ENCODE data around the gene DNAH14. TPM values are rescaled to one million over a fixed set of nuclear protein-coding genes. Genes with fewer than 3 reads are reported as not detected.

DNAH14 gene
- total and polyA plus RNA-seq, 5 donors = 3.4 to 10.1 (median 8.6) TPM

DNA sequence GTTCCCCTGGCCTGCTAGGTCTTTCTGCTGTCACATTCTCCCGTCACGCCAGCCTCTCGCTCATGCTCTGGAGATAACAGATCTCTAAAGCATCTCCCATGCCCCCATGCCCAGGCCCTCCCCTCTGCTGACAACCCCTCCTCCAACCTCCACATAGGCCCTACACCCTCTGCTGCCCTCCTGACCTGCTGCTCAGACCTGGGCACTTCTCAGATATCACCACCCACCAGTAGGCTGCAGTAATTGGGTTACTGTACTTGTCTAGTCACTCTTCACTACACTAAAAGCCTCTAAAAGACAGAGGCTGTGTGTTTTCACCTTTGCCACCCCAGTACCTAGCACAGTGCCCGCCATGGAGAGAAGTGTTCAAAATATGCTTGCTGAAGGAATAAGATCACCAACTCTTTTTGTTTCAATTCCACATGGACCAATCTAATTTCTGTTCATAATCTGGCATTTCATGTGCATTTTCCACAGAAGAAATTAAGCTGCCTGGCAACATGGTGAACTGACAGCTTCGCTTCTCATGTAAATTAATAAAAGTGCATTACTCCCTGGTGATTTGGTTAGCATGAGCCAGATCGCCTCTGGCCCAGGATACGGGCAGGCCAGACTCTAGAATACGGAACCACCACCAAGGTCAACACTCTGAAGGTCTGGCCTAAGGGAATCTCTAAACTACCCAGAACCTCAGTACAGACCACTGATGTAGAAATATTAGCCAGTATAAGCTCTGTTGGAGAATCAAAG lies 477.7 kb downstream of the DNAH14 start:
- intact Hi-C loops (cut with DNase I) = no loop called here
- Histone ChIP-seq H3K4me1 (ENCODE audit: control insufficient read depth, insufficient read depth, low read length) (no peaks in the 10 kb centered on the region), H3K4me3 (ENCODE audit: low read length) (no peak overlapping the region), H3K27ac (ENCODE audit: low read length) (no peak overlapping the region), H3K9me3 (ENCODE audit: control insufficient read depth, low read length) (no peaks in the 10 kb centered on the region), H3K27me3 (ENCODE audit: control insufficient read depth, insufficient read depth) (no peaks in the 10 kb centered on the region)
- DNase-seq (no peak), ATAC-seq (no peak)
- 96% methylated on average over 8 of the region's 8 CpGs for WGBS

DNA sequence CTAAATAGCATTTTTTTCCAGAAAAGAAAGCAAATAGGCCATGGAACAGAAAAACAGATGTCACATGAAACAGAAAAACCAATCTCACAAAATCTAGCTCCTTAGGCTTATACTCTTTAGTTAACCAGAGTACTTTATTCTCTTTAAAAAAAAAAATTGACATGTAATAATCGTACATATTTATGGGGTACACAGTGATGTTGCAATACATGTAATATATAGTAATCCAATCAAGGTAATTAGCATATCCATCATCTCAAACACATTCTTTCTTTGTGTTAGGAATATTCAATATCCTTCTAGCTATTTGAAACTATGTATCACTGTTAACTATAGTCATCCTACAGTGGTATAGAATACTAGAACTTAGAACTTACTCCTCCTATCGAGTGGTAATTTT lies 478.3 kb downstream of the DNAH14 start:
- 93% methylated on average over 2 of the region's 2 CpGs for WGBS
- no peak for DNase-seq
- Histone ChIP-seq H3K9me3 (ENCODE audit: control insufficient read depth, low read length) (no peaks in the 10 kb centered on the region), H3K4me1 (ENCODE audit: control insufficient read depth, insufficient read depth, low read length) (no peaks in the 10 kb centered on the region), H3K4me3 (ENCODE audit: low read length) (no peak overlapping the region), H3K27me3 (ENCODE audit: control insufficient read depth, insufficient read depth) (no peaks in the 10 kb centered on the region), H3K27ac (ENCODE audit: low read length) (no peak overlapping the region)
- intact Hi-C loops (cut with DNase I) = no loop called here
- ATAC-seq = no peak

DNA sequence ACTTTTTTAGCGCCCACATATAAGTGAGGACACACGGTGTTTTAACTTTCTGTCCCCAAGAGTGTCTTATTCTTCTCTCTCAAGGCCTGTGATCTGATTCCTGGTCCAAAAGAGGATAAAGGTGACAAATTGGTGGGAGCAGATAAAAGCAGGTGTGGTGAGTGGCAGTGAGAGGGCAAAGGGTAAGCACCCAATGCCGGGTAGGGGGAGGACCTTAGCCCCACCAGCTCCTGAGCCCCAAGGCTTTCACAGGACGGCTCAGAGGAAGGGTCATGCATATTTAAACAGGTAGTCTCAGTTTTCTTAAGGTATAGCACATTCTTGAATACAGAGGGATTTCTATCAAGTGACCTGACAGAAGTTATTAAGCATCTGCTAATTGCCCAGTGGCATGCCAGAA lies 478.8 kb downstream of the DNAH14 start:
- intact Hi-C loops (cut with DNase I) = no loop called here
- Histone ChIP-seq H3K27ac (ENCODE audit: low read length) (no peak overlapping the region), H3K4me3 (ENCODE audit: low read length) (no peak overlapping the region), H3K4me1 (ENCODE audit: control insufficient read depth, insufficient read depth, low read length) (no peaks in the 10 kb centered on the region), H3K27me3 (ENCODE audit: control insufficient read depth, insufficient read depth) (no peaks in the 10 kb centered on the region), H3K9me3 (ENCODE audit: control insufficient read depth, low read length) (no peaks in the 10 kb centered on the region)
- DNase-seq (no peak), ATAC-seq (no peak)
- 87% methylated on average over 4 of the region's 4 CpGs for WGBS

DNA sequence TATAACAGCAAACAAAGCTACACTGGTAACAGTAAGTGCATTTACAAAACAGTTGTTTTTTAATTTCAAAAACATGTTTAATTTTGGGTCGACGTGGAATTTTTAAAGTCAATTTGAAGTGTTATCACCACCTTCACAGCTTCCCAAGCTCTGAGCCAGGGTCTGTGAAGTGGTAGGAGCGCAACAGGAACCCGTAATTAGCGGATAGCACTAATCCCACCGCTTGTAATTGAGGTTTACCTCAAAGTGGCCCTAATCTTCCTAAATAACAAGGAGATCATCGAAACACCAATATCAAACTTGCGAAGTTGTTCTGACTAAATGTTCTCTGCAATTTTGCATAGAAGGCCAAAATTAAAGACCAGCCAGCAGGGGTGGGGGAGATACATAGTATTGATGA lies 479.6 kb downstream of the DNAH14 start:
- no peaks in the 10 kb centered on the region for H3K27me3 ChIP-seq (ENCODE audit: control insufficient read depth, insufficient read depth)
- intact Hi-C loops (cut with DNase I) = no loop called here
- no peak overlapping the region for H3K4me3 ChIP-seq (ENCODE audit: low read length)
- 87% methylated on average over 8 of the region's 8 CpGs for WGBS
- ATAC-seq = no peak
- no peaks in the 10 kb centered on the region for H3K9me3 ChIP-seq (ENCODE audit: control insufficient read depth, low read length)
- H3K27ac ChIP-seq (ENCODE audit: low read length) = no peak overlapping the region
- DNase-seq = no peak
- no peaks in the 10 kb centered on the region for H3K4me1 ChIP-seq (ENCODE audit: control insufficient read depth, insufficient read depth, low read length)

DNA sequence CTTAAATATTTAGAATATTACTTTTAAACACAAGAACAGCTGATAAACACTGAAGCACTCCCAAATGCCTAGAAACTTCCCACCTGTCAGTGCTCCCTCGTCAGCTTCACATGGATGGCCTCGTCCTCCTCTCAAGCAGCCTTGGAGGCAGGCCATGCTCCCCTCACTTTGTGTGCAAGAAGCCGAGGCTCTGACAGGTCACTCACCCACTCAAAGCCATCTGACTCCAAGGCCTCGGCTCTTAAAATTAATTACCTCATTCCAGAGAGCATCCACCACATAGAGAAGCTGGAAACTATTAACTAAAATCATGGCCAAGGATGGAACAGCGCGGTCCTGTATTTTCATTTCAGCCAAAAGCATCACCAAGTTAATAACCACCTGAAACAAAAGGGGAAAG lies 480.6 kb downstream of the DNAH14 start:
- no peaks in the 10 kb centered on the region for H3K4me1 ChIP-seq (ENCODE audit: control insufficient read depth, insufficient read depth, low read length)
- no peak for ATAC-seq
- intact Hi-C loops (cut with DNase I) = no loop called here
- no peaks in the 10 kb centered on the region for H3K9me3 ChIP-seq (ENCODE audit: control insufficient read depth, low read length)
- WGBS = 82% methylated on average over 6 of the region's 6 CpGs
- no peaks in the 10 kb centered on the region for H3K27me3 ChIP-seq (ENCODE audit: control insufficient read depth, insufficient read depth)
- no peak for DNase-seq
- no peak overlapping the region for H3K27ac ChIP-seq (ENCODE audit: low read length)
- no peak overlapping the region for H3K4me3 ChIP-seq (ENCODE audit: low read length)

DNA sequence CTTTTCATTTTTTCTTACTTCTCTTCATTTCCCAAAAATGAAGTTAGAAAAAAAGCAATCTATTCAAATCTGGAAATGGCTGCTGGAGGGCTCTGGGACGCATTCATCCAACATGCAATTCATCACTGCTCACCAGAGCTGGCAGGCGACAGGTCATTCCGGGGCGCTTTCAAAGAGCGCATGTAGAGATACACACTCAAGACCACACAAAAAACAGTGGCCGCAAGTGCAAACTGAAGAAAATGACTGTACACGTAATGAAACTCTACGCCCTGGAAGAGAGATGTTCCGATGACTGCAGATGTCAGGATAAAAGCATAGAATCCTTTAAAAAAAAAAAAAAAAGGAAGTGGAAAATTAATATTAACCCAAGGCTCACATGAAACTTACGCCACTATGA lies 482.8 kb downstream of the DNAH14 start:
- Histone ChIP-seq H3K27ac (ENCODE audit: low read length) (no peak overlapping the region), H3K27me3 (ENCODE audit: control insufficient read depth, insufficient read depth) (no peaks in the 10 kb centered on the region), H3K4me1 (ENCODE audit: control insufficient read depth, insufficient read depth, low read length) (no peaks in the 10 kb centered on the region), H3K4me3 (ENCODE audit: low read length) (no peak overlapping the region), H3K9me3 (ENCODE audit: control insufficient read depth, low read length) (no peaks in the 10 kb centered on the region)
- DNase-seq = no peak
- ATAC-seq = no peak
- WGBS = 91% methylated on average over 10 of the region's 10 CpGs
- intact Hi-C loops (cut with DNase I) = no loop called here

DNA sequence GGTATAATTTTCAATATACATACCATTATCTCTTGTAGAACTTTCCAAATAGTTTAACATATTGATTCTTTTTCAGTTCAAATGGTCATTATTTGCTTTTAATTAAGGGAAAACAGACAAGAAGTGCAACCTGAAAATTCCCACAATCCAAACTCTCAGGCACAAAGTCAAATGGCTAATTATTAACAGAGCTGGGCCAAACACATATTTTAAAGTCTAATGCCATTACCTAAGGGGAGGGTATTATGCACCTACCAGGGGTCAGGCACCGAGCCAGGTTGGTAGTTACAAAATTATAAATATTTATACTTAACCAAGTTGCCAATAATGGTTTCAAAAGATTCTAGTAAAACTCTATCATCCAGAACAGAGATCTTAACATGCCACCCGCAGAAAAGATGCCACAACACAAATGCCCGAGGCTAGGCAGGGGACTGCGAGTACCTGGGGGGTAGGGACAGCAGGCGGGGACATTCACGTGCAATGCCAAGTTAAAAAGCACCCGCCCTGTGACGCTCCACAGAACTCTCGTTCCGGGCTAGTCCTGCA lies 483.4 kb downstream of the DNAH14 start:
- Histone ChIP-seq H3K4me3 (ENCODE audit: low read length) (no peak overlapping the region), H3K9me3 (ENCODE audit: control insufficient read depth, low read length) (no peaks in the 10 kb centered on the region), H3K4me1 (ENCODE audit: control insufficient read depth, insufficient read depth, low read length) (no peaks in the 10 kb centered on the region), H3K27ac (ENCODE audit: low read length) (no peak overlapping the region), H3K27me3 (ENCODE audit: control insufficient read depth, insufficient read depth) (no peaks in the 10 kb centered on the region)
- peak in 1 of 2 donors; percentile 29 for ATAC-seq
- no peak for DNase-seq
- WGBS = 93% methylated on average over 10 of the region's 10 CpGs
- intact Hi-C loops (cut with DNase I) = no loop called here

DNA sequence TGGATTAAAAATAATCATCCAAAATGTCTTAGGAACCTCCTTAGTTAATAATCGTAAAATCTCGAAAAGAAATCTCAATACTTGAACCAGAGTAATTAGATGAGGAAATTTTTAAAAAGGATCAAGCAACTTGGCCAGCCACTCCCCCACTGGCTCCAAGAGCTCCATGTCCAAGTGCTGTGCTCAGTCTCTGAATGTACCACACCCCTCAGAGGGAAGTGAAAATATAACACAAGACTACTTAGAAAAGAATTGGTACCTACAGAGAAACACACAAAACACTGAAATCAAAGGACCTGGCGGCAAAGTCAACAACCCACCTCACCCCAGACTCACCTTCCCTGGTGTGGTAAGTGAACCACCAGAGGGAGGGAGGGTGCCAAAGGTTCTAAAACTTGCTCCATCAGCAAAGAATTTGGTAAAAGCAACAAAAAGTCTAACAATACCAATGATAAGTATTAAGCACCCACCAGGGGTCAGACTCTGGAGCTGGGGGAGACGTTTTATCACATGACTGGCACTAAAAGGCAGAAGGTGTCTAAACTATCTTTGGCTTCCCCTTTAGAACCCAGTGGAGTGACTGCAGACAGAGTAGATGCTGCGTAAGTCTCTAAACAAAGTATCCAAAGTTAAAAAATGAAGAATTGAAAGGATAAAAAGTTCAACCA lies 484.4 kb downstream of the DNAH14 start:
- Histone ChIP-seq H3K27me3 (ENCODE audit: control insufficient read depth, insufficient read depth) (no peaks in the 10 kb centered on the region), H3K4me1 (ENCODE audit: control insufficient read depth, insufficient read depth, low read length) (no peaks in the 10 kb centered on the region), H3K4me3 (ENCODE audit: low read length) (no peak overlapping the region), H3K27ac (ENCODE audit: low read length) (no peak overlapping the region), H3K9me3 (ENCODE audit: control insufficient read depth, low read length) (no peaks in the 10 kb centered on the region)
- WGBS = 87% methylated on average over 5 of the region's 5 CpGs
- ATAC-seq = no peak
- no peak for DNase-seq
- intact Hi-C loops (cut with DNase I) = no loop called here

DNA sequence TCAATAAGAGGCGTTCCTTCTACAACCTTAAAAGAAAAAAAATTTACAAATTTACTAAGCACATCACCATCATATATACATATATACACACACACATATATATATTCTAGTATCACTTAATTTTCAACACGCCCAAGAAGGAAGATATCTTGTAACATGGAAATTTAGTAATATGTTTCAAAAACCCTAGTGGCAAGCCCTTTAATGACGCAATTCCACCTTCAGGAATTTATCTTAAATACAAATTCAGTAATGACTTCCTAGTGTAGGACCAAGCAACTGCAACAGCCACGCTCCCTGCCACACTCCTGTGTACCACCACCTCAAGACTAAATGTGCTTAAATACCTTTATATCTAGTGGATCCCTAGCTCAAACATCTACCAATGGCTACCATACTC lies 485.8 kb downstream of the DNAH14 start:
- intact Hi-C loops (cut with DNase I) = no loop called here
- Histone ChIP-seq H3K9me3 (ENCODE audit: control insufficient read depth, low read length) (no peaks in the 10 kb centered on the region), H3K4me1 (ENCODE audit: control insufficient read depth, insufficient read depth, low read length) (no peaks in the 10 kb centered on the region), H3K27ac (ENCODE audit: low read length) (no peak overlapping the region), H3K27me3 (ENCODE audit: control insufficient read depth, insufficient read depth) (no peaks in the 10 kb centered on the region), H3K4me3 (ENCODE audit: low read length) (no peak overlapping the region)
- DNase-seq = no peak
- no peak for ATAC-seq
- WGBS = 95% methylated on average over 4 of the region's 4 CpGs

DNA sequence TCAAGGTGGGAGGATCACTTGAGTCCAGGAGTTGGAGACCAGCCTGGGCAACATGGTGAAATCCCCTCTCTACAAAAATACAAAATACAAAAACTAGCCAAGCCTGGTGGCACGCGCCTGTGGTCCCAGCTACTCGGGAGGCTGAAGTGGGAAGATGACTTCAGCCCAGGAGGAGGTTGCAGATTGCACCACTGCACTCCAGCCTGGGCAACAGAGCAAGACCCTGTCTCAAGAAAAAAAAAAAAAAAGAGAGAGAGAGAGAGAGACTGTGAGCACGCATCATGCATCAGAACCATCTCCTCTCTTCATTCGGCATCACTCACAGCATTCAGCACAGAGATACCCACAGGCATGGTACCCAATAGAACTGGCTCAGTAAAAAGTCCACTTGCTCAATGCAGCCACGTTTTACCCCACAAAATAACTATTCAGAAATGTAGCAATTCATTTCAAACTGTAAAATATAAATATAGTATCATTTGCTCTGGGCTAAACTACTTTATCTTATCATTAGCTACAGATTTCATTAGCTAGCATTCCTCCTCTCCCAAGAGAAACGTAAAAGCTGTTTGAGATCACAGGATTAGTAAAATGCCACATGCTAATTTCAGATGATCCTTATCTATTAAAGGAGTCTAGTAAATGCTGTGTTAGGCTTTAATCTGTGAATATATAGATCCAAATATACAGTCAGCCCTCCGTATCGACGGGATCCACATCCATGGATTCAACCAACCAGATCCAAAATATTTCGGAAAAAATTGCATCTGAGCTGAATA lies 486.7 kb downstream of the DNAH14 start:
- Histone ChIP-seq H3K9me3 (ENCODE audit: control insufficient read depth, low read length) (no peaks in the 10 kb centered on the region), H3K4me3 (ENCODE audit: low read length) (no peak overlapping the region), H3K27me3 (ENCODE audit: control insufficient read depth, insufficient read depth) (no peaks in the 10 kb centered on the region), H3K4me1 (ENCODE audit: control insufficient read depth, insufficient read depth, low read length) (no peaks in the 10 kb centered on the region), H3K27ac (ENCODE audit: low read length) (no peak overlapping the region)
- ATAC-seq = no peak
- intact Hi-C loops (cut with DNase I) = no loop called here
- no peak for DNase-seq
- WGBS = 90% methylated on average over 11 of the region's 11 CpGs

DNA sequence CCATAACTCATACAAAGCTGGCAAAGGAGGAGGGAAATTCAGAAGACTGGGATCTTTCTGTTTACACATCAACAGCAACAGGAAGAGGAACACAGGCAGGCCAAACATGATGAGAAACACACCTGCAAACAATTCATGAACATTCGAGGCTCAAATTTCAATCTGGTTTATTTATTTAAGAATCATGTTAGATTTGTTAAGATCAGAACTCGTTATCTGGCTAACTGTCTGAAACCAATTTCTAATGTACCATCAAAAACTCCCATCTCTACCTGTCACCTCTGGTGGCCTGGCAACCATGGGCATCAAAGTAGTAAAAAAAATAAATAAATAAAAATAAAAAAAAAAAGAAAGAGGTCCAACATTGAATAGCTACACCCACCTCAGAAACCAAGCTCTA lies 488.6 kb downstream of the DNAH14 start:
- H3K9me3 ChIP-seq (ENCODE audit: control insufficient read depth, low read length) = no peaks in the 10 kb centered on the region
- no peak overlapping the region for H3K27ac ChIP-seq (ENCODE audit: low read length)
- intact Hi-C loops (cut with DNase I) = no loop called here
- H3K4me1 ChIP-seq (ENCODE audit: control insufficient read depth, insufficient read depth, low read length) = no peaks in the 10 kb centered on the region
- H3K4me3 ChIP-seq (ENCODE audit: low read length) = no peak overlapping the region
- WGBS = 82% methylated on average over 2 of the region's 2 CpGs
- no peaks in the 10 kb centered on the region for H3K27me3 ChIP-seq (ENCODE audit: control insufficient read depth, insufficient read depth)
- DNase-seq (no peak), ATAC-seq (no peak)
